NCI-H1105 (cell line): Measurements from ENCODE around the gene MYOCOS.

ENCODE experiments used
- DNase-seq: peaks from one replicate; lab custom pipeline; 2025; lab: John Stamatoyannopoulos, UW

The MYOCOS gene

GRCh38 chr1:171663036-171663853 is 41.2 kb downstream of the MYOCOS start:
- DNase-seq: no peak

GRCh38 chr1:171663854-171664575 is 42.0 kb downstream of the MYOCOS start:
- DNase-seq: no peak

- DNase-seq: no peak
These were observed 42.9 kb downstream of the MYOCOS start for GRCh38 chr1:171664976-171665375.

- no peak for DNase-seq
These were observed 44.2 kb downstream of the MYOCOS start for GRCh38 chr1:171666114-171666769.

- no peak for DNase-seq
These were observed 46.3 kb downstream of the MYOCOS start for GRCh38 chr1:171668372-171668771.

- DNase-seq: no peak
These were observed 48.7 kb downstream of the MYOCOS start for GRCh38 chr1:171670739-171671138.

GRCh38 chr1:171674431-171675405 is 52.7 kb downstream of the MYOCOS start:
- no peak for DNase-seq
